Measurements from ENCODE around the gene SYF2.
"Not testable (repeated sequence)": the region's sequence is repeated elsewhere in the genome, so short reads cannot be mapped to it uniquely, and the experiment has no call there.

SYF2 gene

DNA sequence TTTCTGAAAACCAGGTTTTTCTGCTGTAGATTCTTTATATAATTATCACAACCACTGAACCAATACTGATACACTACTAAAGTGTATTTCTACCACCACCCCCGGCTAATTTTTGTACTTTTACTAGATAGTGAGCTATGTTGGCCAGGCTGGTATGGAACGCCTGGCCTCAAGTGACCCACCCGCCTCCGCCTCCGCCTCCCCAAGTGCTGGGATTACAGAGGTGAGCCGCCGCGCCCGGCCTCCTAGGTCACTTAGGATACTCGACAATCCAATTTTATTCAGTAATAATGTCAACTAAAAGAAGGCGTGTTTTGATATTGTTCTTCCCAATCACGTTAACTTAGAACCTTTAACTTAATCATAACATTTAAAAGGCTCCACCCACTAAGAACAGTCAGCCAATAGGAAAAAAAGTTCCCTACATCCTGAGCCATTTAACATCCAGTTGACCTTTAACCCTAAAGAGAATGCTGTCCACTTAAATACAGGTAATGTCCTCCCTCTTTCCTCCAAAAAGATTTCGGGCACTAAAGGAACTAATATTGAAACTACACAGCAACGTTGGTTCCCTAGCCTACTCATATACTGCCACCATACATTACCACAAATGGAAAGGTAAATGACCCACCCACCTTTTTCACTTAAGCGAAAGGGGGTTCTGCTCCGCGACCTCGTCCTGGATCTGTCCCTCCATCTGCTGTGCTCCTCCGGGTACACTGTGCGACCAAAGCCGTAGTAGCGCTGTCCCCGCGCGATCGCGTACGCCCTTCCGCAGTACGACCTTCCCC lies 13.7 kb upstream of the SYF2 start:
- DNase-seq, result no peak

- DNase-seq, result no peak
Observed at GRCh38 chr1:25245393-25245792, 13.1 kb upstream of the SYF2 start.

DNA sequence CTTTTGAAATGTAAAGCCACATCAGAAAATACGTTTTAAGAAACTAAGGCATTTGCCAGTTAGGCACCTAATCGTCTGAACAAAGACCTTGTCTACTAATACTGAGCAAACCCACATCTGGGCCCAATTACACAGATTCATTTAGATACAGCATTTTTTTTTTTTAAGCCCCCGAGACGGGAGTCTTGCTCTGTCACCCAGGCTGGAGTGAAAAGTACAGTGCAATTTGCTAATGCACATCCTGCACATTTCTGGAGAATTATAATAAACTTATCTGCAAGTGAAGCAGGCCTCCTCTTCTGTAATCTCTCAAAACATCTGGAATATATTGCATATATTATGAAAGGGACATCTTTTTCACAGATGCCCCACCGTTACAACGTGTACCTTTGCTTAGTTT lies 11.6 kb upstream of the SYF2 start:
- DNase-seq, result no peak

DNA sequence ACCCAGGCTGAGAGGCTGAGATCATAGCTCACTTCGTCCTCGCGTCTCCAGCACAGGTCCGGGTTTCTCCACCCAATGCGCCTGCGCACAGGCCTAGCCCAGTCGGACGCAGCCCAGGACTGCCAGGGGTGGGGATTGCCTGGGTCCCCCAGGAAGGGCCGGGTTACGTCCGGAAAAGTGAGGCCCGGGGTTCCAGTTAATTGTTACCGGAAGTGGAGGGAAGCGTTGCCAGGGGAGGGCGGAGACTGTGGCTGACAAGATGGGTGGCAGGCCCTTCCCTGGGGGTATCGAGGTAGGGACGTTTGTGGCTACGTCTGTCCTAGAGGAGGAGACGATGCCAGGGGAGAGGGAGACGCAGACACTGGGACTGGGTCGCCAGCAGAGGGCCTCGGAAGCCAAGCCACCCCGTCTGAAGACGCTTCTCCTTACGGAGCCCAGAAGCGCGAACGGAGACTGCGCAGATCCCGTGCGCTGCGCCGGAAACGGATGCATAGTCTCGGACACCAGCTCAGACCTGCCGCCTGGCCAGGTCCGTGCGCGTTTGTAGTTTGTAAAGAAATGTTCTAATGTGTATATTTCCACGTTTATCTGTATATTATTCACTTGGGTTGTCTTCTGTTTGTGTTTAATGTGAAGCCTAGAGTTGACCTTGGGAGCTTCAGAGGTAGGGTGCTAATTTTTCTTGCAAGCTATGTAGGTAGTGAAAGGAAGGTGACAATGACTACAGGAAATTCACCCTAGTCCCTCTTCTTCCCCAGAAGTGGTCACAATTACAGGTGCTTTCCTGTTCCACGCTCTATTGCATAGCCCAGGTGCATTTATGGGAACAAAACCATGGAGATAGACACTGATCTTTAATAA lies 7.6 kb upstream of the SYF2 start:
- DNase-seq, result peak; percentile 76 to 94 (median 80)

GRCh38 chr1:25238046-25238445 lies 5.7 kb upstream of the SYF2 start:
- DNase-seq, result no peak

DNA sequence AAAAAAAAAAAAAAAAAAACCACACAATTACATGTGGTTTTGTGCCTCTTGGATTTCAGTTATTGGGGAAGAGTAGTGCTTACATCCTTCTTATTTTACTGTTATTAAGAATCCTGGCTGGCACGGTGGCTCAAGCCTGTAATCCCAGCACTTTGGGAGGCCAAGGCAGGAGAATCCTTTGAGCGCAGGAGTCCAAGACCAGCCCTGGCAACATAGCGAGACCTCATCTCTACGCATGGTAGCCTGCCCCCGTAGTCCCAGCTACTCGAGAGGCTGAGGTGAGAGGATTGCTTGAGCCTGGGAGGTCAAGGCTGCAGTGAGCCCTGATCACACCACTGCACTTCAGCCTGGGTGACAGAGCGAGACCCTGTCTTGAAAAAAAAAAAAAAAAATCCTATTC lies 4.0 kb upstream of the SYF2 start:
- DNase-seq, result not testable (repeated sequence)

DNA sequence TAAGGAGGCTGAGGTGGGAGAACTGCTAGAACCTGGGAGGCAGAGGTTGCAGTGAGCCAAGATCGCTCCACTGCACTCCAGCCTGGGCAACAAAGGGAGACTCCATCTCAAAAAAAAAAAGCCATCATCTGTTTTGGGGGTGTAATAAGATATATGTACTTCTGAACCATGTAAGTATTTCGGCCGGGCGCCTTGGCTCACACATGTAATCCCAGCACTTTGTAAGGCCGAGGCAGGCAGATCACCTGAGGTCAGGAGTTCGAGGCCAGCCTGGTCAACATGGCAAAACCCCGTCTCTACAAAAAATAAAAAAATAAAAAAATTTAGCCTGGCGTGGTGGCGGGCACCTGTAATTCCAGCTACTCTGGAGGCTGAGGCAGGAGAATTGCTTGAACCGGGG lies 3.1 kb upstream of the SYF2 start:
- DNase-seq, result not testable (repeated sequence)

GRCh38 chr1:25232866-25233784 lies 823 bp upstream of the SYF2 start:
- DNase-seq, result peak in 4 of 5 donors; percentile 27 to 87 (median 42)

GRCh38 chr1:25223471-25223870 lies 8.8 kb downstream of the SYF2 start:
- DNase-seq, result no peak

- no peak for DNase-seq
Observed at GRCh38 chr1:25222606-25223005, 9.7 kb downstream of the SYF2 start.

DNA sequence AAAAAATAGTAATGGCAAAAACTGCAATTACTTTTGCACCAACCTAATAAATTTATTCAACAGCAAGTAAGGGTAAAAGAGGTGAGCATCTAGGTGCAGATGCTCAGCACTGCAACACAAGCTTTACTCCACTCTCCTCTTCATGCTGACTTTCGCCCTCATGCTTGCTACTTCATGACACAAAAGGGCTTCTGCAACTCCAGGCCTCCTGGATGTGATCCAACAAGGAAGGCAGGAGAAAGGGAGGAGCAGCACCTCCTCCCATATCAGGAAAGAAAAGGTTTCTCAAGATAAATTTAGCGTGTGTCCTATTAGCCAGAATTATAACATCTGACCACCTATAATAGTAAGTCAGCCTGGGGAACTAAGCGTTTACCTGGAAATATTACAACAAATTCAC lies 11.6 kb downstream of the SYF2 start:
- no peak for DNase-seq

- DNase-seq, result no peak
Observed at GRCh38 chr1:25219661-25220251, 12.5 kb downstream of the SYF2 start.

DNA sequence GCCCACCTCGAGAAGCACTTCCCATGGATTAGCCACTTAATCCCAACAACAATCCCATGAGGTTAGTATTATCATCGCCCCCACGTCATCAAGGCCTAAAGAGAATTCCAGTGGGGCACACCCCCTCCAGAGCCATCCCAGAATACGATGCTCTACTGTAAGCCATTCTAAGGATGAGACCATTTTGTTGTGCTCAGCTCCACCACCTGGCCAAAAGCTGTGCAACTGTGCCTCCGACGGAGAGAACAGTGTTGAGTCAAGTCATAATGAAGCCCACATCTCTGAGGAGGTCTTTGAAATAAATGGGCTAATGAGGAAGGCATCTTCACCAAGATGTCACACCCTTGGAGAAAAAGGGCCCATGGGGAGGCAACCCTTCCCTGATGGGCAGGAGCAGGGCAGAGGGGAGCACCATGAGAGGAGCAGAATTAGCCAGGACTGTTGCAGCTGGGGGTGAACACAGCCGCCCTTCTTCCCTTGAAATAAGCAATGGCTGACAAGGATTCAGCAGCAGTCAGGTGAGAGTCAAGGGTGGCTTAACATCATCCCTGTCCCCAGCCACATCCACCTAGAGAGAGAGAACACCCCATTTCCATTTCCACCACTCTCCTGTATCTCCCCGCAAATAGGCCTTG lies 14.6 kb downstream of the SYF2 start:
- no peak for DNase-seq

DNA sequence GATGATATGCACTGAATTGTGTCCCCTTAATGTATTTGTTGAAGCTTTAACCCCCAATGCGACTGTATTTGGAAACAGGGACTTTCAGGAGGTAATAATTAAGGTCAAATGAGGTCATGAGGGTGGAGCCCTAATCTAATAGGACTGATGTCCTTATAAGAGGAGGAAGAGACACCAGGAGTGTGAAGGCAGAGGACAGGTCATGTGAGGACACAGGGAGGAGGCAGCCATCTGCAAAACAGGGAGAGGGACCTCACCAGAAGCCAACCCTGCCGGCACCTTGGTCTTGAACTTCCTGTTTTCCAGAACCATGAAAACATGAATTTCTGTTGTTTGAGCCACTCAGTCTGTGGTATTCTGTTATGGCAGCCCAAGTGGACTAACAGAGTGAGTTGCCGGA lies 15.3 kb downstream of the SYF2 start:
- DNase-seq, result no peak

DNA sequence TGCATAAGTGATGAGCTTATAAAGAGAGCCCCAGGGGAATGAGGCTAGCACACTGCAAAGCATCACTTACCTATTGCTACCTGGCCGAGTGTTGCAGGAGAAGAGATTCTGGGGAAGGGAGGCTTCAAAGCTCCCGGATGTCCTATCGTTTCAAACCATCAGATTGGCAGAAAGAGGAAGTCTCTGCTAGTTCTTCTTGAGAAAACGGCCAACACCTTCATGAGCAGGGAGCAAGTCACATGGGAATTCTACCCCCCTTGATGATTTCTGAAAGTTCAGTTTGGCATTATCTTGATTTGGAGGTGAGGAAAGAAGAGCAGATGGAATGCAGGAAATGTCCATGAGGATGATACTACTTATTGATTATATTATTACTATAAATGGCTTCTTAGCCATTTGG lies 16.2 kb downstream of the SYF2 start:
- no peak for DNase-seq

- no peak for DNase-seq
Observed at GRCh38 chr1:25212725-25213124, 19.6 kb downstream of the SYF2 start.

- DNase-seq, result no peak
Observed at GRCh38 chr1:25210728-25211127, 21.6 kb downstream of the SYF2 start.

- DNase-seq, result no peak
Observed at GRCh38 chr1:25209516-25209915, 22.8 kb downstream of the SYF2 start.

DNA sequence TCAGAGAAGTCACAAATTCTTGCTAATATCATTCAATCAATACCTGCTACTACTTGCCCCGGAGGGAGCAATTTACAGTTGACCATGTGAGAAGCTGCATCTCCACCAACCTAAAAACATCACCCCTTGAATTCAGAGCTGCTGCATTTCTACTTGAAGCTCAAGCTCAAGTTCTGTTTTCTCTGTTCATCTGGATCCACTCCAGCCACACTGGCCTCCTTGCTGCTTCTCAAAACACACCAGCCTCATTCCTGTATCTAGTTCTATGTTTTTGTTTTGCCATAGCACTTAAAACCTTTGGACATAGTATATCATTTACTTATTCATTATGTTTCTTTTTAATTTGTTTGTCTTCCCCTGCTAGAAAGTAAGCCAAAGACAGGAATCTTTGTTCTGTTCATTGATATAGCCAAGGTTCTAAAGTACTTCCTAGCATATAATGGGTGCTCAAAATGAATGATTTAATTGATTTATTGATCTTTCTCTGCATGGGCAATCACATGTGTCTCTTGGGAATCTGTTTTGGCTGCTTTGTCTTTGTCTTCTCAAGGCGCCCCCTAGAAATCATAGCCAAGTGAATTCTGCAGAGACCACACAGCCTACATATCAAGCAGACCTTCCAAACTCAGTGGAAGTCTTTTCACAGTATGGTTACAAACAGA lies 23.6 kb downstream of the SYF2 start:
- DNase-seq, result no peak

DNA sequence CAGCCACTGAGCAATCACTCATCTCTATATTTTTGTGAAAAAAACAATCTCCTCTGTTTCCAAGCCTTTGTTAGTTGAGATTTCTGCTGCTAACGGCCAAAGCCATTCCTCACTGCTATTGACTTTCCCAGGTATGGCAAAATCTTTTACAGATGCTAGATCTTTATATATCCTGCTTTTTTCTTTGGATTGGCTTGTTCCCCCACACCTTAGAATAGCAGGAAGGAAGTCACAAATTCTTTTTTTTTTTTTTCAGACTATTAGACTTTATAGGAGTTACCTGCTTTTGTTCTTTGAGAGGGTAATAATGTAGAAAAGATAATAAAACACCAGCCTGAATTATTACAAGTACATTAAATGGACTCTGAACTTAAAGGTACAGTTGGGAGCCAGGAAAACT lies 24.2 kb downstream of the SYF2 start:
- DNase-seq, result no peak

DNA sequence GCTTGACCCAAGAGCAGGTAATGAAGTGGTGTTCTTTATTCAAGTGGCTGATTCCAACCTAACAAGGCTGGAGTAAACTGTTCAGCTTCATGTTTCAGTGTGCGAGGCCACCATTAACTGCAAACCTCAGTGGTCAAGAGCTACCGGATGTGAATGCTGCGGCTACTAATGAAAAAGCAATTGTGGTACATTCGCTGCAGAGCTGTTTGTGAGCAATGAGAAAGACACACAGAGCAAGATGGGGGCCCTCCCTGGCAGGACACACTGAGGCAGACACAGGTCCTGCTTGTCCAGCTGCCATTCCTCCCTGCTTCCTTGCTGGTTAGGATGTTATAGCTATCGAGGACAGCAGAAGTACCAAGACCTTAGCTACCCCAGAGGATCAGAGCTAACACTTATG lies 26.1 kb downstream of the SYF2 start:
- no peak for DNase-seq

DNA sequence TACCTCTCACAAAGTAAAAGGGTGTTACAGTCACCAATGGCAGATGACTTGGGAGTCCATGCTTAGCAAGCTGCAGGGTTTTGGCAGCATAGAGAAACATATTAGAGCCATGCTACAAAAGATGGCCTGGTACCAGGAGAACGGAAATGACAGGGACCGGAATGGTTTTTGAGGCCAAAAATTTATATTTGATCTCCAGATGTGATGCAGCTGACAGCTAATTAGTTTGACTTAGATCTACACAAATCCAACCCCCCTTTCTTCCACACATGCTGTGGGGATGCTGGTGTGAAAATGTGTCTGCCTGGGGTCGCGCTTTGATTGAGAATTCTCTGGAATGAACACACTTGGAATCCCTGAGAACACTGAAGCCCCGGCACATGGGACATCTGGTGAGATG lies 26.5 kb downstream of the SYF2 start:
- DNase-seq, result no peak
